NCI-H1105 treated with DMSO at 0.1 percent for 48 hours (cell line): ENCODE data around the gene MAGEA3.
"Not testable (repeated sequence)": the region's sequence is repeated elsewhere in the genome, so short reads cannot be mapped to it uniquely, and the experiment has no call there.

Source experiments
- DNase-seq: peaks from one replicate; lab custom pipeline; 2025; lab: John Stamatoyannopoulos, UW

MAGEA3 gene

GRCh38 chrX:152697952-152698931, at the start of gene MAGEA3:
TSS of gene MAGEA3 (plus strand) at chrX:152698794. CDS start at chrX:152700833, 2,039 bp downstream.
- DNase-seq, result not testable (repeated sequence)

DNA sequence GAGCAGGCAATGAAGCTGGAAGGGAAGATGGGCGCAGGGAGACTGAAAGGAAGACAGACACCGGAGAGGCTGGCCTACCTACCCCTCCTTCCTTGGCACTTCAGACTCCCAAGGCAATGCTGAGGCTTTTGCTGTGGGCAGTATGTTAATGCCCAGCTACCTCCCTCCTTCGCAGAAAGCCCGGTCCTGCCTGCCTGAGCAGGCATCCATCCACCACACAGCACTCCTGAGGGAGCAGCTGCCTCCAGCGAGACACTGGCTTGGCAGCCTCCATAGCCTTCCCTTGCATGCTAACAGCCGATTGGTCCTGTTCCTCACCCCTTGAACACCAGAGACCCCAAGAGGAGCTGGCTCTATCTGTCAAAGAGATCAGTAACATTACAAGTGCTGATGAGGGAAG, 46.5 kb upstream of the MAGEA3 start:
- no peak for DNase-seq

- DNase-seq, result no peak
Measured at GRCh38 chrX:152652467-152652866, 46.1 kb upstream of the MAGEA3 start.

- DNase-seq, result no peak
Measured at GRCh38 chrX:152656087-152656486, 42.5 kb upstream of the MAGEA3 start.

GRCh38 chrX:152656890-152657289, 41.7 kb upstream of the MAGEA3 start:
- no peak for DNase-seq

GRCh38 chrX:152658302-152658701, 40.3 kb upstream of the MAGEA3 start:
- peak; percentile 5 for DNase-seq

DNA sequence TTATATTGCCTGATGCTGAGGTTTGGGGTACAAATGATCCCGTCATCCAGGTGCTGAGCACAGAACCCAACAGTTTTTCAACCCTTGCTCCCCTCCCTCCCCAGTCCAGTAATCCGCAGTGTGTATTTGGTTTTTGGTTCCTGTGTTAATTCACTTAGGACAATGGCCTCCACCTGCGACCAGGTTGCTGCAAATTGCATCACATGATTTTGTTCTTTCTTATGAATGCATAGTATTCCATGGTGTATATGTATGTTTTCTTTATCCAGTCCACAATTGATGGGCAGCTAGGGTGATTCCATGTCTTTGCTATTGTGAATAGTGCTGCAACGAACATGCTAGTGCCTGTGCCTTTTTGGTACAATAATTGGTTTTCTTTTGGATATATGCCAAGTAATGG, 35.5 kb upstream of the MAGEA3 start:
- no peak for DNase-seq

- no peak for DNase-seq
Measured at GRCh38 chrX:152674135-152674534, 24.5 kb upstream of the MAGEA3 start.

DNA sequence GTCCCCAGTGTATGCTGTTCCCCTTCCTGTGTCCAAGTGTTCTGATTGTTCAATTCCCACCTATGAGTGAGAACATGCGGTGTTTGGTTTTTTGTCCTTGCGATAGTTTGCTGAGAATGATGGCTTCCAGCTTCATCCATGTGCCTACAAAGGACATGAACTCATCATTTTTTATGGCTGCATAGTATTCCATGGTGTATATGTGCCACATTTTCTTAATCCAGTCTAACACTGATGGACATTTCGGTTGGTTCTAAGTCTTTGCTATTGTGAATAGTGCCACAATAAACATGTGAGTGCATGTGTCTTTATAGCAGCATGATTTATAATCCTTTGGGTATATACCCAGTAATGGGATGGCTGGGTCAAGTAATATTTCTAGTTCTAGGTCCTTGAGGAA, 23.9 kb upstream of the MAGEA3 start:
- not testable (repeated sequence) for DNase-seq

DNA sequence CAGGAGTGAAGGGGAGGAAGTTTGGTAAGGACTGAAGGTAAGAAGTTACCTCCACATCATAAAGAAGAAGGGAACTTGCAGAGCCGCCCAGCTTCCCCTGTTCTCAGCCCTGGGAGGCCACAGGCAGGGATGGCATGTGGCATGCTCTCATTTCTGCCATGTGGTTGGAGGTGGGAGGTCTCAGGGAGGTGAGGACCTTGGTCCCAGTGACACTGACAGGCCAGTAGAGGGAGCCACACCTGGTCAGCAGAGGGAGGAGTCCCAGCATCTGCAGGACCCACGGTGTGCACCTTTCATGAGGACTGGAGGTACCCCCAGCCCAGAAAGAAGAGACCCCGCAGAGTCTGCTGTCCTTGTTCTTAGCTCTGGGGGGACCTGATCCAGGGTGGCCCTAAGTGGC, 17.6 kb upstream of the MAGEA3 start:
- DNase-seq, result not testable (repeated sequence)

DNA sequence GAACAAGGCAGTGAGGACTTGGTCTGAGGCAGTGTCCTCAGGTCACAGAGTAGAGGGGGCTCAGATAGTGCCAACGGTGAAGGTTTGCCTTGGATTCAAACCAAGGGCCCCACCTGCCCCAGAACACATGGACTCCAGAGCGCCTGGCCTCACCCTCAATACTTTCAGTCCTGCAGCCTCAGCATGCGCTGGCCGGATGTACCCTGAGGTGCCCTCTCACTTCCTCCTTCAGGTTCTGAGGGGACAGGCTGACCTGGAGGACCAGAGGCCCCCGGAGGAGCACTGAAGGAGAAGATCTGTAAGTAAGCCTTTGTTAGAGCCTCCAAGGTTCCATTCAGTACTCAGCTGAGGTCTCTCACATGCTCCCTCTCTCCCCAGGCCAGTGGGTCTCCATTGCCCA, 1.8 kb downstream of the MAGEA3 start:
- not testable (repeated sequence) for DNase-seq

GRCh38 chrX:152706500-152706899, 7.9 kb downstream of the MAGEA3 start:
- DNase-seq, result not testable (repeated sequence)

DNA sequence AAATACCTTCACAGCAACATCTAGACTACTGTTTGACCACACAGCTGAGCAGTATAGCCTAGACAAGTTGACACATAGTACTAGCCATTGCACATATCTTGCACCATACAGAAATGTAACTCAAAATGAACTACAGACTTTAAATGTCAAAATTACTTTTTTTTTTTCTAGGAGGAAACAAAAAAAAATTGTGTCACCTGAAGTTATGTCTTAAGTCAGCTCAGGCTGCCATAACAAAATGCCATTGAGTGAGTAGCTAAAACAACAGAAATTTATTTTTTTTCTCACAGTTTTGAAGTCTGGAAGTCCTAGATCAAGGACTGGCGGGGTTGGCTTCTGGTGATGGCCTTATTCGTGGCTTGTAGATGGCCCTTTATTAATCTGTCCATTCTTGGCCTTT, 10.6 kb downstream of the MAGEA3 start, which contains the start of gene CSAG2:
CSAG2 (minus strand) TSS at position 101 of the 400 bp plus-strand sequence. CDS start 161 bp downstream, outside the sequence.
- not testable (repeated sequence) for DNase-seq

GRCh38 chrX:152713195-152713594, 14.6 kb downstream of the MAGEA3 start:
- DNase-seq, result not testable (repeated sequence)

GRCh38 chrX:152713815-152714787, 15.5 kb downstream of the MAGEA3 start, which contains the start of gene MAGEA2B:
TSS of gene MAGEA2B (plus strand) at chrX:152714628. CDS start at chrX:152717107, 2,479 bp downstream.
- not testable (repeated sequence) for DNase-seq

DNA sequence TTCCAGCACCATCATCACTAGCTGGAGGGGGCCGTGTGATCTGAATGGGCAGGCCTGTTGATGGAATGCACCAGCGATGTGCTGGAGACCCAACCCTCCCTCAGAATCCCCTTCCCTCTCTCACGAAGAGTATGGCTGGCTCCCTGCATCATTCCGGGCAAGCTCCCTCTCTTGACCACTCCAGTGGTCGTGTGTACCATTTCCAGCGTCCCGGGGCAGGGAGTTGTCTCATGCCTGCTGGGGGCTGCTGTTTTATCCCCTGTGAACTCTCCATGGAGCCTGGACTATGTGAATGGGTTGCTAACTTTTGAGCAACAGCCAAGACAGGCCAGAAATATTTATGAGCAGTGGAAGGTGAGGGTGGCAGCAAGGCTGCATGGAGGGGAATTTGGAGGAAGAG, 26.8 kb downstream of the MAGEA3 start:
- DNase-seq, result no peak

GRCh38 chrX:152733261-152733975, 34.8 kb downstream of the MAGEA3 start, which contains the start of the genes CSAG1 and MAGEA12:
TSS of gene CSAG1 (minus strand) at chrX:152733721. CDS start at chrX:152732460, 1,261 bp downstream.
TSS of gene MAGEA12 (plus strand) at chrX:152733757. CDS start at chrX:152736162, 2,405 bp downstream.
- peak; percentile 85 for DNase-seq

DNA sequence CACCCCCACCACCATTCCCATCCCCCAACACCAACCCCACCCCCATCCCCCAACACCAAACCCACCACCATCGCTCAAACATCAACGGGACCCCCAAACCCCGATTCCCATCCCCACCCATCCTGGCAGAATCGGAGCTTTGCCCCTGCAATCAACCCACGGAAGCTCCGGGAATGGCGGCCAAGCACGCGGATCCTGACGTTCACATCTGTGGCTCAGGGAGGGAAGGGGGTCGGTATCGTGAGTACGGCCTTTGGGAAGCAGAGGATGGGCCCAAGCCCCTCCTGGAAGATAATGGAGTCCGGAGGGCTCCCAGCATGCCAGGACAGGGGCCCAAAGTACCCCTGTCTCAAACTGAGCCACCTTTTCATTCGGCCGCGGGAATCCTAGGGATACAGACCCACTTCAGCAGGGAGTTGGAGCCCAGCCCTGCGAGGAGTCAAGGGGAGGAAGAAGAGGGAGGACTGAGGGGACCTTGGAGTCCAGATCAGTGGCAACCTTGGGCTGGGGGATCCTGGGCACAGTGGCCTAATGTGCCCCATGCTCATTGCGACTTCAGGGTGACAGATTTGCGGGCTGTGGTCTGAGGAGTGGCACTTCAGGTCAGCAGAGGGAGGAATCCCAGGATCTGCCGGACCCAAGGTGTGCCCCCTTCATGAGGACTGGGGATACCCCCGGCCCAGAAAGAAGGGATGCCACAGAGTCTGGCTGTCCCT, 35.7 kb downstream of the MAGEA3 start:
- DNase-seq, result not testable (repeated sequence)

DNA sequence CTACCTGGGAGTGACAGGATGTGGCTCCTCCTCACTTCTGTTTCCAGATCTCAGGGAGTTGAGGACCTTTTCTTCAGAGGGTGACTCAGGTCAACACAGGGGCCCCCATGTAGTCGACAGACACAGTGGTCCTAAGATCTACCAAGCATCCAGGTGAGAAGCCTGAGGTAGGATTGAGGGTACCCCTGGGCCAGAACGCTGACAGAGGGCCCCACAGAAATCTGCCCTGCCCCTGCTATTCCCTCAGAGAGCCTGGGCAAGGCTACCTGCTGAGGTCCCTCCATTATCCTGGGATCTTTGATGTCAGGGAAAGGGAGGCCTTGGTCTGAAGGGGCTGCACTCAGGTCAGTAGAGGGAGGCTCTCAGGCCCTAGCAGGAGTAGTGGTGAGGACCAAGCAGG, 36.5 kb downstream of the MAGEA3 start:
- no peak for DNase-seq

DNA sequence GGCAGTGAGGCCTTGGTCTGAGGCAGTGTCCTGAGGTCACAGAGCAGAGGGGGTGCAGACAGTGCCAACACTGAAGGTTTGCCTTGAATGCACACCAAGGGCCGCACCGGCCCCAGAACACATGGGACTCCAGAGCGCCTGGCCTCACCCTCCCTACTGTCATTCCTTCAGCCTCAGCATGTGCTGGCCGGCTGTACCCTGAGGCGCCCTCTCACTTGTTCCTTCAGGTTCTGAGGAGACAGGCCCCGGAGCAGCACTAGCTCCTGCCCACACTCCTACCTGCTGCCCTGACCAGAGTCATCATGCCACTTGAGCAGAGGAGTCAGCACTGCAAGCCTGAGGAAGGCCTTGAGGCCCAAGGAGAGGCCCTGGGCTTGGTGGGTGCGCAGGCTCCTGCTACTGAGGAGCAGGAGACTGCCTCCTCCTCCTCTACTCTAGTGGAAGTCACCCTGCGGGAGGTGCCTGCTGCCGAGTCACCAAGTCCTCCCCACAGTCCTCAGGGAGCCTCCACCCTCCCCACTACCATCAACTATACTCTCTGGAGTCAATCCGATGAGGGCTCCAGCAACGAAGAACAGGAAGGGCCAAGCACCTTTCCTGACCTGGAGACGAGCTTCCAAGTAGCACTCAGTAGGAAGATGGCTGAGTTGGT, 37.4 kb downstream of the MAGEA3 start:
- DNase-seq, result no peak
